NCI-H187 (cell line): Measurements from ENCODE around the gene LIPI.
"Not testable (repeated sequence)": the region's sequence is repeated elsewhere in the genome, so short reads cannot be mapped to it uniquely, and the experiment has no call there.

Experiments used
- DNase-seq, 2 experiments: peaks; one replicate each; lab custom pipeline; 2025; lab: John Stamatoyannopoulos, UW

LIPI gene

GRCh38 chr21:14073615-14074014 lies 137.1 kb downstream of the LIPI start:
- no peak for DNase-seq

DNA sequence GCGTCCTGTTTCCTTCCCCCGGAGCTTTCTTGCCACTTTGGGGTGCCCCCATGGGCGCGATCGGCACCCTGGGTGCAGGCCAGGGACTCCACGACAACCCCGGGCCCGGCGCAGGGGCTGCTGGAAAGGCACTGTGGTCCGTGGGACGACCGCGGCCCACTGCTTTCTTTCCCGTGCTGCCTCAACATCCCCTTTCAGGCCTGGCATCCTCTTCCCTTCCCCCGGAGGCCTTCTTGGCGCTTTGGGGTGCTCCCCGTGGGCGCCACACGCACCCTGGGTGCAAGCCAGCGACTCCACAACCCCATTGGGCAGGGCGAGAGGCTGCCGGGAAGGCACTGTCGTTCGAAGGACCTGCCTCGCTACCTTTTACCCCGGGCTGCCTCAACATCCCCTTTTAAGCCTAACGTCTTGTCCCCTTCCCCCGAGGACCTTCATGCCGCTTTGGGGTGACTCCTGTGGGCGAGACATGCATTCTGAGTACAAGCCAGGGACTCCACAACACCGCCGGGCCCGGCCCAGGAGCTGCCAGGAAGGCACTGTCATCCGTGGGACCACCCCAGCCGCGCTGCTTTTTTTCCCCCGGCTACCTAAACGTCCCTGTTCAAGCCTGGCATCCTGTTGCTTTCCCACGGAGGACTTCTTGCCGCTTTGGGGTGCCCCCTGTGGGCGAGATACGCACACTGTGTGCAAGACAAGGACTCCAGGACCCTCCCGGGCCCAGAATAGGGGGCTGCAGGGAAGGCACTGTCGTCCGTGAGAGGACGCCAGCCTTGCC lies 137.8 kb downstream of the LIPI start:
- no peak for DNase-seq

GRCh38 chr21:14071902-14072734 lies 138.6 kb downstream of the LIPI start:
- no peak for DNase-seq

- DNase-seq, result no peak
These were observed 139.8 kb downstream of the LIPI start for GRCh38 chr21:14070968-14071367.

DNA sequence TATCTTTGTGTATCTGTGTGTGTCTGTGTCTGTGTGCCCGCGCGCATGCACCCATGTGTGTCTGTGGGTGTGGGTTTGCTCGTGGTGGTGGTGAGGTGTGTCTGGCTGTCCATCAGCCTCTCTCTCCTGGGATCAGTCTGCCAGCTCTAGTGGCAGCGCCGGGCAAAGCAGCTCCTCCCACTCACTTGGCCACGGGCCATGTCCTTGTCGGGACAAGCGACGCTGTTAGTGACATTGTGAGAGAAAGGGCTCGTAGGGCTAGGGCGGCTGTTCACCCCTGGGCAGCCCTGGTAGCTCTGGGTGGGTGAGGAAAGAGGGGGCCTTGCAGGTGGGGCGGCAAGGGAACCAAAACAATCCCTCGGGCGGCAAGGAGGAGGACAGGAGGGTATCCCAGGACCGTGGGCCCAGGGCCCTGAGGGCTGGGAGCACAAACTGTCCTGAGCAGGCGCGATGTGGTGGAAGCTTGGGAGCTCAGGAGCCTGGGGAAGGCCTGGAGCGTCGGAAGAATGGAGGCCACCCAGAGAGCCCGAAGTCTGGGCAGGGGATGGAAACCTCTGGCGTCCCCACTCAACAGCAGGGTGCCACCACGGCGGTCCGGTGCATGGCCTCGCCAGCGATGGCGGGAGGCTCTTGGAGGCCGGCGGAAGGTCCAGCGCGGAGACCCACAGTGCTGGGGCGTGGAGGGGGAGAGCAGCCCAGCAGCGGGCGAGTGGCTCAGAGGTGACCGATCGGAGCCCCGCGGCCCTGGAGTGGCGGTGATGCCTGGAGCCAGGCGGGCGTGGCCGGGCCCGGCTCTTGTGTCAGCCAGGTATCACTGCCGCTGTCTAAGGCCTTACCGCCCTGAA lies 140.5 kb downstream of the LIPI start:
- no peak for DNase-seq

- no peak for DNase-seq
These were observed 146.5 kb downstream of the LIPI start for GRCh38 chr21:14064296-14064645.

GRCh38 chr21:14063620-14064295 lies 147.0 kb downstream of the LIPI start:
- not testable (repeated sequence) for DNase-seq

DNA sequence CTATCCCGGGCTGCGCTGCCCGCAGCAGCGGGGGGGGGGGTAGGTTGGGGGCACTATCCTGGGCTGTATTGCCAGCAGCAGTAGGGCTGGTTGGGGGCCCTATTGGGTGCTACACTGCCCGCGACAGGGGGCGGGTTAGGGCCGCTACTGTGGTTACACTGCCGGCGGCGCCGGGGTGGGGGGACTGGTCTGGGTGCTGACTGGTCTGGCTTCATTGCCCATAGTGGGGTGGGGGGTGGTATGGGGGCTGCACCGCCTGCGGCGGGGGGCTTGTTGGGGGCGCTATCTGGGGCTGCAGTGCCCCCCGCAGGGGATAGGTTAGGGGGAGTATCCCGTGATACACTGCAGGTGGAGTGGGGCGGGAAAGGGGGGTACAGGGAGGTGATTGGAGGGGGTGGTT lies 148.1 kb downstream of the LIPI start:
- DNase-seq, result not testable (repeated sequence)

DNA sequence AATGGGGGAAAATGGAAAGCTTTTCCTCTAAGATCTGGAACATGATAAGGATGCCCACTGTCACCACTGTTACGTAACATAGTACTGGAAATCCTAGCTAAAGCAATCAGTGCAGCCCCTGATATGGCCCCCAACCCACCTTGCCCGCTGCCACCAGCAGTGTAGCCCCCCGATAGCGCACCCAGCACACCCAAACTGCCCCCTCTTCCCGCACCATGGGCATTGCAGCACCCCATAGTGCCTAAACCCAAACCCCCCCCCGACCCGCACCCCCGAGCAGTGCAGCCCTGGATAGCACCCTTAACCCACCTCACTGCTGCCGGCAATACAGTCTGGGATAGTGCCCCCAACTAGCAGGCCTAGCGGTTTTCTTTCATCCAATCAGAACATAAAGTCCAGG lies 148.9 kb downstream of the LIPI start:
- DNase-seq, result not testable (repeated sequence)

GRCh38 chr21:14058995-14059627 lies 151.6 kb downstream of the LIPI start:
- not testable (repeated sequence) for DNase-seq
